Measurements from ENCODE around the gene MBD6.
A peak's percentile ranks its signal among the peaks of the same experiment; 100 is the strongest.
"Not testable (repeated sequence)": the region's sequence is repeated elsewhere in the genome, so short reads cannot be mapped to it uniquely, and the experiment has no call there.

MBD6 gene

DNA sequence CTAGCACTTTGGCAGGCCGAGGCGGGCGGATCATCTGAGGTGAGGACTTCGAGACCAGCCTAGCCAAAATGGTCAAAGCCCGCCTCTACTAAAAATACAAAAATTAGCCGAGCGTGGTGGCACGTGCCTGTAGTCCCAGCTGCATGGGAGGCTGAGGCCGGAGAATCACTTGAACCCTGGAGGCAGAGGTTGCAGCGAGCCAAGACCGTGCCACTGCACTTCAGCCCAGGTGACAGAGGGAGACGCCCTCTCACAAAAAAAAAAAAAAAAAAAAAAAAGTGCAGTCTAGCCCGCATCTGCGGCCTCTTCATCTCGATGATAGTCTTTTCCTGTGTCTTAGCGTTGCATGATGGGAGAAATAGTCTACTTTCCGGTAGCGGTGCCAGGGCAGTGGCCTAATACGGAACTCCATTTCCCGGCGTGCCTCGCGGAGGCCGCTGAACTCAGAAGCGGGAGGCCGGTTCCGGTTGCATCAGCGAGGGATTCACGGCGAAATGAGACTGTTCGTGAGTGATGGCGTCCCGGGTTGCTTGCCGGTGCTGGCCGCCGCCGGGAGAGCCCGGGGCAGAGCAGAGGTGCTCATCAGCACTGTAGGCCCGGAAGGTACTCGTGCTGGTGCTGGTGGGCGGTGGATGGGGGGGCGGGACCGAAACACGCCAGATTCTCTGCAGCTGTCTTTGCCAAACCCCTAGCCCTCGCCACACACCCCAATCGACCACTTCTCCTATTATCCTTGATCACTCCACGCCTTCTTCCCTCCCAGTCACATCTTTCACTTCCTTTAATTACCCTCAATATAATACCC, 34.8 kb upstream of the MBD6 start, which contains the start of gene MARS1:
TSS of gene MARS1 (plus strand) at position 472 of the 805 bp plus-strand sequence. CDS start at position 495, 23 bp downstream.
- peak; percentile 93 to 99 (median 96) for DNase-seq
- intact Hi-C loops (cut with DNase I) = loop anchor here (2.0 kb wide), 2 partner anchors 29 to 31 kb away; partner anchors contain the start of gene GLI1

DNA sequence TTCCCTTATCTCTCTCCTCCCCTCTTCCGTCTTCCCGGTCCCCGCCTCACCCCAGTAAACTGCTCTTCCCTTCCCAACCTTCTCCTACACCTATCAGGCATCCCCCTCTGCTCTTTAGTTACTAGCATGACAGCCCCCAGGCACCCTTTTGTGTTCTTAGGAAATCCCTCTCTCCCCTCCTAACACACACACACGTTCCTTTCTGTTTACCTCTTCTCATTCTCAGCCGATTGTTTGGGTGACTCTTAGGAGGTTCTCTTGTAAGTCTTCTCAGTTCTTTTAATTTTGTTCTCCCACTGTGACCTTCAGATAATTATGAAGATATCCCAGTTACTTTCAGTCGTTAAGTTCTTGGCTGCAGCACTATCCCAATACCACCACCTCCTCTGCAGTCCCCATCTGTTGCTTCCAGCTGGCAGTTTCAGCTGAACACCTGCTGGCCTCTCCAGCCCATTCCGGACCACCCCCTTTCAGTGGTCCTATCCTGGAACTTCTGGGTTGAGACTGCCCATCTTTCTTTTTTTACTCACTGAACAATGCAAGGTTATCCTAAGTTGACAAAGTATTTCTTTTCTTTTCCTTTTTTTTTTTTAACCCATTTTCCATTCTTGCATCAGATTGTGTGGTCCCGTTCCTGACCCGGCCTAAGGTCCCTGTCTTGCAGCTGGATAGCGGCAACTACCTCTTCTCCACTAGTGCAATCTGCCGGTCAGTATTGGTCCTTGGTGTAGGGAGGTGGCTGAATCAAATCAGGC, 34.0 kb upstream of the MBD6 start:
- intact Hi-C loops (cut with DNase I) = loop anchor here (2.0 kb wide), 2 partner anchors 30 kb away; partner anchors contain the start of gene GLI1

GRCh38 chr12:57489157-57489641, 33.4 kb upstream of the MBD6 start:
- intact Hi-C loops (cut with DNase I) = loop anchor here (2.0 kb wide), 2 partner anchors 30 kb away; partner anchors contain the start of gene GLI1
- peak in 1 of 10 donors; percentile 14 for DNase-seq

More for the DNA sequence above, 34.0 kb upstream of the MBD6 start:
- DNase-seq = peak in 1 of 10 donors; percentile 42

DNA sequence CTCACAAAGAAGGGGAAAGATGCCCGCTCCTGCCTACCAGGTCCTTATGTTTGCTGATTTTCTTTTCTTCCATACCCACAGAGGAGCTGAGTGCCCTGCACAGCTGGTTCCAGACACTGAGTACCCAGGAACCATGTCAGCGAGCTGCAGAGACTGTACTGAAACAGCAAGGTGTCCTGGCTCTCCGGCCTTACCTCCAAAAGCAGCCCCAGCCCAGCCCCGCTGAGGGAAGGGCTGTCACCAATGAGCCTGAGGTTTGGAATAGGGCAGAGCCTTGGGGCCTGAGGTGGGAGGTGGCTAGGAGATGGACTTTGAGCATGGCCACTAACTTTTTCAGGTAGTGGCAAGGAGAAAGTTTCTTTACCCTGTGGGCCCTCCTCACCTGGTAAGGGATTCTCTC, 32.5 kb upstream of the MBD6 start:
- intact Hi-C loops (cut with DNase I) = no loop called here
- peak in 1 of 10 donors; percentile 38 for DNase-seq

- no peak for DNase-seq
- intact Hi-C loops (cut with DNase I) = no loop called here
Measured at GRCh38 chr12:57491393-57492280, 31.0 kb upstream of the MBD6 start.

DNA sequence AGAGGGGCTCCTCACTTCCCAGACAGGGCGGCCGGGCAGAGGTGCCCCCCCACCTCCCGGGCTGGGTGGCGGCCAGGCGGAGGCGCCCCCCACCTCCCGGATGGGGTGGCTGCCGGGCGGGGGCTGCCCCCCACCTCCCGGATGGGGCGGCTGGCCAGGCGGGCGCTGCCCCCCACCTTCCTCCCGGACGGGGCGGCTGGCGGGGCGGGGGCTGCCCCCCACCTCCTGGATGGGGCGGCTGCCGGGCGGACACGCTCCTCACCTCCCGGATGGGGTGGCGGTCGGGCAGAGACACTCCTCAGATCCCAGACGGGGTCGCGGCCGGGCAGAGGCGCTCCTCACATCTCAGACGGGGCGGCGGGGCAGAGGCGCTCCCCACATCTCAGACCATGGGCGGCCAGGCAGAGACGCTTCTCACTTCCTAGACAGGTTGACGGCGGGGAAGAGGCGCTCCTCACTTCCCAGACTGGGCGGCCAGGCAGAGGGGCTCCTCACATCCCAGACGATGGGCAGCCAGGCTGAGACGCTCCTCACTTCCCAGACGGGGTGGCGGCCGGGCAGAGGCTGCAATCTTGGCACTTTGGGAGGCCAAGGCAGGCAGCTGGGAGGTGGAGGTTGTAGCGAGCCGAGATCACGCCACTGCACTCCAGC, 27.4 kb upstream of the MBD6 start:
- DNase-seq; intact Hi-C loops (cut with DNase I): not testable (repeated sequence)

GRCh38 chr12:57496822-57497221, 25.8 kb upstream of the MBD6 start:
- intact Hi-C loops (cut with DNase I) = no loop called here
- DNase-seq = no peak

GRCh38 chr12:57497223-57498131, 25.1 kb upstream of the MBD6 start:
- intact Hi-C loops (cut with DNase I) = no loop called here
- DNase-seq = no peak

DNA sequence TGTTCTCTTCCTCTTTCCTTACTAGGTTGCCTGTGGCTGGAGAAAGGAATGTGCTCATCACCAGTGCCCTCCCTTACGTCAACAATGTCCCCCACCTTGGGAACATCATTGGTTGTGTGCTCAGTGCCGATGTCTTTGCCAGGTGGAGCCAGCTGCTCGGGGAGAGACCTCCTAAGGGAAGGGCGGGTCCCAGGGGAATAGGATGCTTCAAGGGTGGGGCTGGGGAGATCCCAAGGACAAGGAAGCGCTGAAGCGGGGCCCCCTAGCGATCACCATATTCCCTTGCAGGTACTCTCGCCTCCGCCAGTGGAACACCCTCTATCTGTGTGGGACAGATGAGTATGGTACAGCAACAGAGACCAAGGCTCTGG, 24.5 kb upstream of the MBD6 start:
- no peak for DNase-seq
- intact Hi-C loops (cut with DNase I) = no loop called here

GRCh38 chr12:57498571-57498970, 24.1 kb upstream of the MBD6 start:
- DNase-seq = no peak
- intact Hi-C loops (cut with DNase I) = no loop called here

DNA sequence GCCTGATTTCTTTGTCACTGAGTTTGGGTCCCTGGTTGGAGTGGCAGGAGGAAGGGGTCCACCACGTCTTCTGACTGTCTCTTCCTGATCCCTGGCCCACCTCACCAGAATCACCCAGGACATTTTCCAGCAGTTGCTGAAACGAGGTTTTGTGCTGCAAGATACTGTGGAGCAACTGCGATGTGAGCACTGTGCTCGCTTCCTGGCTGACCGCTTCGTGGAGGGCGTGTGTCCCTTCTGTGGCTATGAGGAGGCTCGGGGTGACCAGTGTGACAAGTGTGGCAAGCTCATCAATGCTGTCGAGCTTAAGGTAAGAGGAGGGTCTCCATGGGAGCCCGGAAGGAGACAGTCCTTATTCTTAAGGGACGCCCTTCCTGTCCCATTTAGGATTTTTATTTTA, 22.4 kb upstream of the MBD6 start:
- intact Hi-C loops (cut with DNase I) = no loop called here
- no peak for DNase-seq

- intact Hi-C loops (cut with DNase I); DNase-seq: not testable (repeated sequence)
Measured at GRCh38 chr12:57502311-57502969, 20.2 kb upstream of the MBD6 start.

DNA sequence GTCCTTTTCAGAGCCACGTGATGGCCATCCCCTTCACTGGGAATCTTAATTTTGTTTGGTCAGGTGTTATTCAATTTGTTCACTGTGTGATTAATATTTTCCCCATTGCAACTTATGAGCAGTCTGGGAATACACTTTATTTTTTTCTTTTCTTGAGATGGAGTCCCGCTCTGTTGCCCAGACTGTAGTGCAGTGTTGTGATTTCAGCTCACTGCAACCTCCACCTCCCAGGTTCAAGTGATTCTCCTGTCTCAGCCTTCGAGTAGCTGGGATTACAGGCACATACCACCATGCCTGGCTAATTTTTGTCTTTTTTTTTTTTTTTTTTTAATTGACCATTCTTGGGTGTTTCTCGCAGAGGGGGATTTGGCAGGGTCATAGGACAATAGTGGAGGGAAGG, 16.1 kb upstream of the MBD6 start:
- intact Hi-C loops (cut with DNase I); DNase-seq: not testable (repeated sequence)

DNA sequence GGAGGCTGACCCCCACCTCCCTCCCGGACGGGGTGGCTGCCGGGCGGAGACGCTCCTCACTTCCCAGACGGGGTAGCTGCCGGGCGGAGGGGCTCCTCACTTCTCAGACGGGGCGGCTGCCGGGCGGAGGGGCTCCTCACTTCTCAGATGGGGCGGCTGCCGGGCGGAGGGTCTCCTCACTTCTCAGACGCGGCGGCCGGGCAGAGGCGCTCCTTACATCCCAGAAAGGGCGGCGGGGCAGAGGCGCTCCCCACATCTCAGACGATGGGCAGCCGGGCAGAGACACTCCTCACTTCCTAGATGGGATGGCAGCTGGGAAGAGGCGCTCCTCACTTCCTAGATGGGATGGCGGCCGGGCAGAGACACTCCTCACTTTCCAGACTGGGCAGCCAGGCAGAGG, 14.8 kb upstream of the MBD6 start:
- DNase-seq = peak in 1 of 10 donors; percentile 43
- intact Hi-C loops (cut with DNase I) = not testable (repeated sequence)

DNA sequence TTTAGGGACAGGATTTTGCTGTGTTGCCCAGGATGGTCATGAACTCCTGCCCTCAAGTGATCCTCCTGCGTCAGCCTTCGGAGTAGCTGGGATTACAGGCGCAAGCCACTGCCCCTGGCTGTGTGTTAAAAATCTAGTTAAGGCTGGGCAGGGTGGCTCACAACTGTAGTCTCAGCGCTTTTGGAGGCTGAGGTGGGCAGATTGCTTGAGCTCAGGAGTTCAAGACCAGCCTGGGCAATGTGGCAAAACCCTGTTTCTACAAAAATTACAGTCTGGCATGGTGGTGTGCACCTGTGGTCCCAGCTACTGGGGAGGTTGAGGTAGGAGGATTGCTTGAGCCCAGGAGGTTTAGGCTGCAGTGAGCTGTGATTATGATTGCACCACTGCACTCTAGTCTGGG, 11.5 kb upstream of the MBD6 start:
- DNase-seq = peak in 1 of 10 donors; percentile 47
- intact Hi-C loops (cut with DNase I) = no loop called here

- intact Hi-C loops (cut with DNase I) = no loop called here
Measured at GRCh38 chr12:57511588-57512325, 10.9 kb upstream of the MBD6 start.

DNA sequence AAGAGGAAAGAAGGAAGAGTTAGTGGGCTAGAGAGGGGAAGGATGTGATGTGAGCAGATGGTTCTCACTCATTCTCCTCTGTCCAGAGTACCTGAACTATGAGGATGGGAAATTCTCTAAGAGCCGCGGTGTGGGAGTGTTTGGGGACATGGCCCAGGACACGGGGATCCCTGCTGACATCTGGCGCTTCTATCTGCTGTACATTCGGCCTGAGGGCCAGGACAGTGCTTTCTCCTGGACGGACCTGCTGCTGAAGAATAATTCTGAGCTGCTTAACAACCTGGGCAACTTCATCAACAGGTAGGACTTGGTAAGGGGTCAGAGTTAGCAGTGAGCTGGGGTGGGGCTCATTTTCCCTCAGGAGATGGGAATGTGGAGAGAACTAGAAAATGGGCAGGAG, 10.0 kb upstream of the MBD6 start:
- intact Hi-C loops (cut with DNase I) = no loop called here
- DNase-seq = no peak

More at GRCh38 chr12:57511588-57512325, 10.9 kb upstream of the MBD6 start:
- peak in 1 of 10 donors; percentile 8 for DNase-seq

Data from posterior cingulate gyrus (tissue), 11 donors.